22Rv1 (cell line): Measurements from ENCODE around the gene POLN.

Experiments
- CTCF ChIP-seq: fragments of 450-650 bp; IDR thresholded peaks from 2 replicates; pipeline ENCODE4 v1.5.1; 2017; ENCODE audit warnings: mild to moderate bottlenecking
- ZFX ChIP-seq: fragments of 450-650 bp; IDR thresholded peaks from 2 replicates; pipeline ENCODE4 v1.6.1; 2017; ENCODE audit warnings: antibody characterized with exemption, borderline replicate concordance

- TF ChIP-seq CTCF: no peak
- TF ChIP-seq ZFX: no peak
Observed at GRCh38 chr4:2166253-2166652, 75.7 kb downstream of the POLN start.
